NCI-H524 treated with DMSO at 0.1 percent for 48 hours (cell line): Measurements from ENCODE around the gene SPHK2.
"Not testable (repeated sequence)": the region's sequence is repeated elsewhere in the genome, so short reads cannot be mapped to it uniquely, and the experiment has no call there.

Experiments
- DNase-seq: peaks from one replicate; lab custom pipeline; 2025; lab: John Stamatoyannopoulos, UW

The SPHK2 gene

GRCh38 chr19:48624791-48625723 is 5.8 kb downstream of the SPHK2 start:
- DNase-seq: no peak

GRCh38 chr19:48625891-48626327 is 6.6 kb downstream of the SPHK2 start:
- no peak for DNase-seq

- DNase-seq: no peak
Observed at GRCh38 chr19:48627201-48627864, 8.0 kb downstream of the SPHK2 start.

GRCh38 chr19:48627865-48628314 is 8.6 kb downstream of the SPHK2 start:
- DNase-seq: no peak

- no peak for DNase-seq
Observed at GRCh38 chr19:48628486-48629296, 9.4 kb downstream of the SPHK2 start.

- DNase-seq: no peak
Observed at GRCh38 chr19:48629297-48629598, 9.9 kb downstream of the SPHK2 start.

- no peak for DNase-seq
Observed at GRCh38 chr19:48629599-48630295, 10.4 kb downstream of the SPHK2 start.

GRCh38 chr19:48630296-48631063 is 11.2 kb downstream of the SPHK2 start:
- no peak for DNase-seq

- DNase-seq: no peak
Observed at GRCh38 chr19:48631225-48631624, 11.9 kb downstream of the SPHK2 start.

GRCh38 chr19:48632286-48632685 is 13.0 kb downstream of the SPHK2 start:
- DNase-seq: not testable (repeated sequence)

GRCh38 chr19:48632692-48633147 is 13.4 kb downstream of the SPHK2 start:
- DNase-seq: no peak

- DNase-seq: no peak
Observed at GRCh38 chr19:48633148-48634035, 14.1 kb downstream of the SPHK2 start.

GRCh38 chr19:48634036-48634342 is 14.7 kb downstream of the SPHK2 start:
- DNase-seq: no peak

- peak; percentile 69 for DNase-seq
Observed at GRCh38 chr19:48634424-48635262, 15.3 kb downstream of the SPHK2 start.

GRCh38 chr19:48635263-48635965 is 16.1 kb downstream of the SPHK2 start:
- DNase-seq: no peak

GRCh38 chr19:48635966-48636858 is 16.9 kb downstream of the SPHK2 start:
- DNase-seq: no peak

- no peak for DNase-seq
Observed at GRCh38 chr19:48636859-48637448, 17.6 kb downstream of the SPHK2 start, which contains the start of gene DBP. Gene DBP (minus strand): TSS chr19:48637379. CDS start chr19:48636994, 385 bp downstream.
